GM21619 (cell line): ENCODE measurements around the gene NKAIN1.

Source experiments
- ATAC-seq: cut with Tn5 transposase; IDR thresholded peaks from one replicate; pipeline ENCODE4 v1.9.1; 2021; ENCODE audit not compliant: unreplicated experiment

The NKAIN1 gene

GRCh38 chr1:31234123-31234708, 5.5 kb downstream of the NKAIN1 start:
- ATAC-seq = no peak

DNA sequence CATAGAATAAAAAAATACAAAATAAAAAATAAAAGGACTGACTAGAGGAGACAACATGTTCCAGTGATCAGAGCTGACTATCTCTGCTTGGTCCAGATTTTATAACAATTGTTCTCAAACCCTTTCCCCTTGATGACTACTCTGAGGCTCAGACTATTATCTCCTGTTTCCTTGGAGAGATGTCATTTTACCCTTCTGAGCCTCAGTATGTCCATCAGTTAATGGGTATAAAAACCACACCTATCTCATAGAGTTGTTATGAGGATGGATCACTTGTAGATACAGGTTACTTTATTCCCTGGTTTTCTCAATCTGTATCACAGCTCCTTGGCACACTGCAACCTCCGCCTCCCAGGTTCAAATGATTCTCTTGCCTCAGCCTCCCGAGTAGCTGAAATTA, 7.0 kb downstream of the NKAIN1 start:
- ATAC-seq = no peak

DNA sequence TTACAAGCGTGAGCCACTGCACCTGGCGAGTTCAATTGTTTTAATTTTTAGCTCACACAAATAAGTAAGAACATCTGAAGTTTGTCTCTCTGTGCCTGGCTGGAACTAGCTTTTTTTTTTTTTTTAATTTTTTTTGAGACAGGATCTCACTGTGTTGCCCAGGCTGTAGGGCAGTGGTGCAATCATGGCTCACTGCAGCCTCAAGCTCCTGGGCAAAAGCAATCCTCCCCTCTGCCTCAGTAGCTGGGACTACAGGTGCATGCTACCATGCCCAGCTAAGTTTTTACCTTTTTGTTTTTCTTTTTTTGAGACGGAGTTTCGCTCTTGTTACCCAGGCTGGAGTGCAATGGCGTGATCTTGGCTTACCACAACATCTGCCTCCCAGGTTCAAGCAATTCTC, 7.9 kb downstream of the NKAIN1 start:
- no peak for ATAC-seq

- ATAC-seq = no peak
These were observed 9.3 kb downstream of the NKAIN1 start for GRCh38 chr1:31230378-31230777.

GRCh38 chr1:31228986-31229385, 10.7 kb downstream of the NKAIN1 start:
- no peak for ATAC-seq

- ATAC-seq = no peak
These were observed 11.7 kb downstream of the NKAIN1 start for GRCh38 chr1:31227891-31228568.

GRCh38 chr1:31224068-31224467, 15.6 kb downstream of the NKAIN1 start:
- no peak for ATAC-seq

GRCh38 chr1:31222176-31222575, 17.5 kb downstream of the NKAIN1 start:
- no peak for ATAC-seq

DNA sequence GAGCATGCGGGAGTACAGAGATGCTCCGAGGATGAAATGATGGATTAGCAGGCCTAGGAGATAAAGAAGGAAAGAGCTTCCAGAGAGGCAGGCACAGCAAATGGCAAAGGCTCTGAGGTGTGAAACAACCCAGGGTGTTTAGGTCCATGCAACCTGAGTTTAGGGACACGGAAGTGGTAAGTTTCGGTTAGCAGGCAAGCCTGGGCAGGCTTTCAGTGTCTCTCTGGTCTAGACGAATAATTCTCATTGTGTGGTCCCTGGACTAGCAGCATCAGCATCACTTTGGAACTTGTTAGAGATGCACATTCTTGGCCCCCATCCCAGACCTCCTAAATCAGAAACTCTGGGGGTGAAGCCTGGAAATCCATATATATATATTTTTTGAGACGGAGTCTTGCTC, 18.6 kb downstream of the NKAIN1 start:
- ATAC-seq = no peak

DNA sequence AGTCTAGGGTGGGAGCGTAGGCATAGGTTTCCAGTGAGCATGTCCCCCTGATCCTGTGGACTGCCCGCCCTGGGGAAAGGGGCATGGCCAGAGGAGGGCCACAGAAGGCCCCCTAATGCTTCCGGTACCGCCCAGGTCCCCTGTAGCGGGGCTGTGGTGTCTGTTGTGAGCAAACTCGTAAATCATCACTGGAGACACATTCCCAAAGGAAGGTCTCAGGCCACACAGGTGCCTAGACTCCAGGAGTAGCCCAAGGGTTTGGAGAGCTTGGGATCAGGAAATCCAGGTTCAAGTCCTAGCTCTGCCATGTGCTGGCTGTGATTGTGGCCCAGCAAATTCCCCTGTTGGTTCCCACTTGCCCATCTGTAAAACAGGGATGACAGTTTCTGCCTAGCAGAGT, 20.2 kb downstream of the NKAIN1 start:
- no peak for ATAC-seq

DNA sequence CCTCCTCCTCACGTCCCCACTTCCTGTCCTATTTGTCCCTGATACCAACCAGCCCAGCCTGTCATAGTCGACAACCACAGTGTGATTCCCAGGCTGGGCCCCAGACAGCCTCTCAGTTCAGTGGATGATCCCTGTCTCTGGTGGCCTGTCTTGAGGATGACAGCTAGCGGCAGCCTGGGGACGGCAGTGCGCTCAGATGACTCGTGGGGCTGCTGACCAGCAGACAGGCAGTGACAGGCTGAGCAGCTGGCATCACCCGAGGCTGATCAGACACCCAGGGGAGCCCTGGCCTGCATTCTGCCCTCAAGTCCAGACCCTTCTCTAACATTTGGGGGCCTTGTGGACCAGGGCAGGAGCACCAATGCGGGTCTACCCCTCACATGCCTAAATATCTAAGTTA, 21.0 kb downstream of the NKAIN1 start:
- no peak for ATAC-seq

- no peak for ATAC-seq
These were observed 23.7 kb downstream of the NKAIN1 start for GRCh38 chr1:31216016-31216415.

DNA sequence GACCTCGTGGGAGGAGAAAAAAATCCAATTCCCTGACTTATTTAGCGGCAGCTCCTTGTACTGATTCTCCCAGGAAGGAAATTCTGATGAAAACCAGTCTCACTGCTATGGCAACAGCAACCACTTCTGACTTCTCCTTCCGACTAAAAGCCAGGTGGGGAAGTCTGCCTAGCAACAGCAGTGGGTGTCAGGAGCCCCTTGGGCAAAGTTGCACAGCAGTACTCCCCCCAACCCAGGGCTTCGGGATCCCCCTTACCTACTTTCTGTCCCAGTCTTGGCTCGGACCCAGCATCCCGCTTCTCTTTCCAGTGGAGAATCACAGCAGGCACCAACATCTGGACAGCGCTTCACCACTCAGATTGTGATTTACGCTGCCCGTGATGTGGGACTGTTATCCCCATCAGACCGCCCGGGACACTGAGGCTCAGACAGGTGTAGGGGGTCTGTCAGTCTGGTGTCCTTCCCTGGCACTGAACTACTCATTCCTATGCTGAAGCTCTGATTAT, 24.6 kb downstream of the NKAIN1 start:
- ATAC-seq = no peak

GRCh38 chr1:31214316-31215064, 25.2 kb downstream of the NKAIN1 start:
- no peak for ATAC-seq

- no peak for ATAC-seq
These were observed 31.2 kb downstream of the NKAIN1 start for GRCh38 chr1:31208361-31208945.

GRCh38 chr1:31207569-31207968, 32.1 kb downstream of the NKAIN1 start:
- no peak for ATAC-seq

DNA sequence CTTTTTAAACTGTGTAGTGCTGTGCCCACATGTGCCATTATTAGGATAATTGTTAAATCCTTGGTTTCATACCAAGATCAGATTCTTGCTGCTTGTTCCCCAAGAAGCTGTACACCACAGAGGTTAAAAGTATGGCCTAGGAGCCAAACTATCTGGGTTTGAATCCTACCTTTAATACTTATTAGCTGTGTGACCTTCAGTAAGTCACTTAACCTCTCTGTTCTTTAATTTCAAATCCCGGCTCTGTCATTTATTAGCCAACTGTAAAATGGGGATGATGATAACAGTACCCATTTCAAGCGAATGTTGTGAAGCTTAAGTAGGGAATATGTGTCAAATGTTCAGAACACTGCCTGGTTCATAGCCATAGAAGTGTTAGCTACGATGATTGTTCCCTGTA, 32.6 kb downstream of the NKAIN1 start:
- ATAC-seq = no peak

GRCh38 chr1:31203215-31203614, 36.5 kb downstream of the NKAIN1 start:
- ATAC-seq = no peak

DNA sequence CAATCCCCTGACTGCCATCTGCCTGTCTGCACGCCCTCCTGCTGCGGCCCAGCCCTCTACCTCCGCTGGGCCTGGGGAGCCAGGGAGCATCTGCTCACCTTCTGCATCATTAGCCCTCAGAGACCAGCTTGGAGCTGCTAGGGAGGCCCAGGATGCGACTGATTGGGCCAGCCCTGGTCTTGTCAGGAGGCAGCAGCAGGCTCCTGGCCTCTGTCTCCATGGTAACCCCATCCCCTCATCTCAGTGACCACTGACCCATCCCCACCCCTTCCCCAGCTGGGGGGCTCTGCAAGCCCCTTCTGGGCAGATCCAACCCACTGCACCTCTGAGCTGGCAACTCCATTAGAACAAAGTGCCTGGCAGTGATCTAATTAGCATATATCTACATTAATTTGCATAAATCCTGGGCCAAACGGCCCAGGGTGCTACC, 37.7 kb downstream of the NKAIN1 start:
- no peak for ATAC-seq

DNA sequence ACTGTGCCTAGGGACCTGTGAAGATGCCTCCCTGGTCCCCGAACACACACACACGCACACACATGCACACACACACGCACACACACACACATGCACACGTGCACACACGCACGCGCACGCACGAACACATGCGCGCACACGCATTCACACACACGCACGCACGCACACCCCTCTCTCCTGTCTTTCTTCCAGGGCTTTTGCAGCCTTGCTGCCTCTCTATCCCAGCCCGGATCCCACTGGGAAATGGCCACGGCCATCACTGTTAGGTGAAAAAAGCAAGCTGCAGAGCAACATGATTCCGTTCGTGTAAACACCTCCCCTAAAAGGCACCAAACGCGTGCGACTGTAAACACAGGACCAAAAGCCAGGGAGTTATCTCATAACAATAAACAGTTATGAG, 39.7 kb downstream of the NKAIN1 start:
- ATAC-seq = no peak

DNA sequence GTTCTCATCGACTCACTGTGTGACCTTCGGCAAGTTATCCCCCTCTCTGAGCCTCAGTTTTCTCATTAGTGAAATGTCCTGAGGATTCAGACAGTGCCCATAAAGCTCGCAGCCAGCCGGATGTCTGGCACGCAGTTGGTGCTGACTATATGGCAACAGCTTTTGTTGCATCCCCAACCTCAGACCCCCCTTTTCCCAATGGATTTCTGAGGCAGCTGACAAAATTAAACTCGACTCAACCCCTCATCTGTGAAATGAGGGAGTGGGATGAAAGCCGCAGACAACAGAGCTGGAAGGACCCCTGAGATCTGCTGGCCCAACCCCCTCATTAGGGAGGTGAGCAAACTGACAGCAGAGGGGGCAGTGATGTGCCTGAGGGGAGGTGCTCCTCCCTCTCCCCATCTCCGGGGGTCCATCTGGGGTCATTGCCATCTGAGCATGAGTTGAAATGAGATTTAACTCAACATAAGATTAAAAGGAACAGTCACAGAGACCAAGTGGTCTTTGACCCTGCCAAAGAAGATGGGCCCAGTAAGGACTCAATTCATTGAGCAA, 40.4 kb downstream of the NKAIN1 start:
- no peak for ATAC-seq
